T-helper 1 cell treated with Interleukin-12 subunit alpha and Interleukin-12 subunit beta and Interleukin-4 antibody, amounts not matched to agents 30 ng/mL and 1 ng/mL, for 36 hours (primary cell): ENCODE results near the gene ARHGAP42. TPM values are rescaled to one million over a fixed set of nuclear protein-coding genes. Genes with fewer than 3 reads are reported as not detected.
"Not testable (repeated sequence)": the region's sequence is repeated elsewhere in the genome, so short reads cannot be mapped to it uniquely, and the experiment has no call there.

Source experiments
- intact Hi-C: fragments of 100-400 bp; cut with micrococcal nuclease; formaldehyde crosslinking; loops from one replicate; pipeline ENCODE4 v1.15.1; 2024
- total RNA-seq: library from RNA; stranded (reverse); gene quantifications from 2 replicates; pipeline ENCODE4 v1.2.3, GENCODE V29; 2022

The ARHGAP42 gene
- total RNA-seq, 1 donor from 2014 or later, result 0.25 TPM

GRCh38 chr11:100866453-100866852 is 179.4 kb downstream of the ARHGAP42 start:
- intact Hi-C loops, result no loop called here

GRCh38 chr11:100867606-100868005 is 180.5 kb downstream of the ARHGAP42 start:
- intact Hi-C loops, result no loop called here

- intact Hi-C loops, result no loop called here
These were observed 182.2 kb downstream of the ARHGAP42 start for GRCh38 chr11:100869328-100869727.

GRCh38 chr11:100870138-100870537 is 183.1 kb downstream of the ARHGAP42 start:
- intact Hi-C loops, result no loop called here

- intact Hi-C loops, result no loop called here
These were observed 186.1 kb downstream of the ARHGAP42 start for GRCh38 chr11:100872951-100873740.

- intact Hi-C loops, result no loop called here
These were observed 187.1 kb downstream of the ARHGAP42 start for GRCh38 chr11:100874203-100874602.

- intact Hi-C loops, result no loop called here
These were observed 188.4 kb downstream of the ARHGAP42 start for GRCh38 chr11:100875521-100875869.

GRCh38 chr11:100876815-100877520 is 189.9 kb downstream of the ARHGAP42 start:
- intact Hi-C loops, result no loop called here

- intact Hi-C loops, result no loop called here
These were observed 191.4 kb downstream of the ARHGAP42 start for GRCh38 chr11:100878474-100878873.

GRCh38 chr11:100882957-100883356 is 195.9 kb downstream of the ARHGAP42 start:
- intact Hi-C loops, result no loop called here

- intact Hi-C loops, result no loop called here
These were observed 196.7 kb downstream of the ARHGAP42 start for GRCh38 chr11:100883830-100884229.

- intact Hi-C loops, result no loop called here
These were observed 200.6 kb downstream of the ARHGAP42 start for GRCh38 chr11:100887659-100888058.

GRCh38 chr11:100888836-100889235 is 201.7 kb downstream of the ARHGAP42 start:
- intact Hi-C loops, result no loop called here

- intact Hi-C loops, result no loop called here
These were observed 202.7 kb downstream of the ARHGAP42 start for GRCh38 chr11:100889758-100890157.

- intact Hi-C loops, result no loop called here
These were observed 203.7 kb downstream of the ARHGAP42 start for GRCh38 chr11:100890789-100891188.

GRCh38 chr11:100892886-100893285 is 205.8 kb downstream of the ARHGAP42 start:
- intact Hi-C loops, result no loop called here

GRCh38 chr11:100895449-100895848 is 208.4 kb downstream of the ARHGAP42 start:
- intact Hi-C loops, result no loop called here

GRCh38 chr11:100895976-100896375 is 208.9 kb downstream of the ARHGAP42 start:
- intact Hi-C loops, result not testable (repeated sequence)

- intact Hi-C loops, result not testable (repeated sequence)
These were observed 214.4 kb downstream of the ARHGAP42 start for GRCh38 chr11:100901471-100901870.

GRCh38 chr11:100902454-100903141 is 215.5 kb downstream of the ARHGAP42 start:
- intact Hi-C loops, result no loop called here

GRCh38 chr11:100903284-100903683 is 216.2 kb downstream of the ARHGAP42 start:
- intact Hi-C loops, result no loop called here

GRCh38 chr11:100905684-100906083 is 218.6 kb downstream of the ARHGAP42 start:
- intact Hi-C loops, result no loop called here
